Liver (tissue), 3 donors: ENCODE data around the gene TLE3.

ENCODE experiments used
- GABPA ChIP-seq, 2 donors: IDR thresholded peaks in 1 of 2; conservative IDR thresholded peaks in 1 of 2; 2 replicates each; pipeline ENCODE4 v1.6.1; 2016; ENCODE audit warnings: antibody characterized with exemption in 2 of 2, mild to moderate bottlenecking in 1 of 2, moderate library complexity in 1 of 2
- YY1 ChIP-seq: IDR thresholded peaks from 2 replicates; pipeline ENCODE4 v1.6.1; 2016; ENCODE audit warnings: antibody characterized with exemption, mild to moderate bottlenecking
- TF ChIP-seq, protein P1 (sequence below): fragments of 150-350 bp; IDR thresholded peaks from 2 replicates; pipeline ENCODE4 v1.5.1; 2017; ENCODE audit warnings: improper control_type of control experiment, low read depth, low read length; ENCODE audit not compliant: missing input control
- TF ChIP-seq, protein P2 (sequence below): IDR thresholded peaks from 2 replicates; pipeline ENCODE4 v1.6.1; 2016; ENCODE audit warnings: antibody characterized with exemption
- TF ChIP-seq, protein P3 (sequence below): IDR thresholded peaks from 2 replicates; pipeline ENCODE4 v1.6.1; 2016; ENCODE audit warnings: antibody characterized with exemption
- donor health status: healthy.
- donor health status: healthy.

DNA sequence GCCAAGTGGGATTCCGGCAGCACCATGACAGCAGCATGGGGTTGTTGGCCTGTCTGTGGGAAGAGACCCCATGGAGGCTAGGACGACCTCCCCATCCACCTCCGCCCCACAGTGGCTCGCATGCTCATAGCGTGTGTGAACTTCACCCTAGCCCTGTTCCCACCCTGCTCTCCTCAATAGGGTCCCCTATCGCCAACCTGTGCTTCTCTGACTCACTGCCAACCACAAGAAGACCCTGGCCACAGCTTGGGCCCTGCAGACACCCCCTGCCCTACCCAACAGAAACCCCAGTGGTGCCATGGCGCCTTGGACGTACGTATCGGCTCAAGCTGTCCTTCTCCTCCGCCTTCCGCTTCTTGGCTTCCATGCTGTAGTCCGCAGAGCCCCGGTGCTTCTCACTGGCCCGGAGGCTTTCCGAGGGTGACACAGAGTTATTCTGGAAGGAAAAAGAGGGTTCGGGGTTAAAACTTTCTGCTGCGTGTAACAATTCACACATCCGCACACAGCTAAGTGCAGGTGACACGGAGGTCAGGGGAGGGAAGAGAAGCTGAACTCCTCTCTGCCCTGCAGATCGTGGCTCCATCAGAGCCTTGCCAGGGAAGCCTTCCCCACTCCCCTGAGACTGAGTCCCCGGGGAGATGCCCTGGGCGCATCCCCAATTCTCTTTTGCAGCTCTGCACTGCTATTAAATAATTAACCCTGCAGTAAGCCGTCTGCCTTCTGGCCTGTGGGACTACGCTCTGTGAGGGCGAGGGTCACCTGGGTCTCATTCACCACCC lies 37.3 kb downstream of the TLE3 start:
- TF ChIP-seq, protein P1, sequence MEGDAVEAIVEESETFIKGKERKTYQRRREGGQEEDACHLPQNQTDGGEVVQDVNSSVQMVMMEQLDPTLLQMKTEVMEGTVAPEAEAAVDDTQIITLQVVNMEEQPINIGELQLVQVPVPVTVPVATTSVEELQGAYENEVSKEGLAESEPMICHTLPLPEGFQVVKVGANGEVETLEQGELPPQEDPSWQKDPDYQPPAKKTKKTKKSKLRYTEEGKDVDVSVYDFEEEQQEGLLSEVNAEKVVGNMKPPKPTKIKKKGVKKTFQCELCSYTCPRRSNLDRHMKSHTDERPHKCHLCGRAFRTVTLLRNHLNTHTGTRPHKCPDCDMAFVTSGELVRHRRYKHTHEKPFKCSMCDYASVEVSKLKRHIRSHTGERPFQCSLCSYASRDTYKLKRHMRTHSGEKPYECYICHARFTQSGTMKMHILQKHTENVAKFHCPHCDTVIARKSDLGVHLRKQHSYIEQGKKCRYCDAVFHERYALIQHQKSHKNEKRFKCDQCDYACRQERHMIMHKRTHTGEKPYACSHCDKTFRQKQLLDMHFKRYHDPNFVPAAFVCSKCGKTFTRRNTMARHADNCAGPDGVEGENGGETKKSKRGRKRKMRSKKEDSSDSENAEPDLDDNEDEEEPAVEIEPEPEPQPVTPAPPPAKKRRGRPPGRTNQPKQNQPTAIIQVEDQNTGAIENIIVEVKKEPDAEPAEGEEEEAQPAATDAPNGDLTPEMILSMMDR, result no peak
- TF ChIP-seq YY1 (no peak), GABPA (IDR thresholded peaks at IDR 0.05 in 1 of 2, conservative IDR thresholded peaks at IDR 0.05 in 1 of 2) (no peak)
- TF ChIP-seq, protein P2, sequence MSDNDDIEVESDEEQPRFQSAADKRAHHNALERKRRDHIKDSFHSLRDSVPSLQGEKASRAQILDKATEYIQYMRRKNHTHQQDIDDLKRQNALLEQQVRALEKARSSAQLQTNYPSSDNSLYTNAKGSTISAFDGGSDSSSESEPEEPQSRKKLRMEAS, result no peak
- TF ChIP-seq, protein P3, sequence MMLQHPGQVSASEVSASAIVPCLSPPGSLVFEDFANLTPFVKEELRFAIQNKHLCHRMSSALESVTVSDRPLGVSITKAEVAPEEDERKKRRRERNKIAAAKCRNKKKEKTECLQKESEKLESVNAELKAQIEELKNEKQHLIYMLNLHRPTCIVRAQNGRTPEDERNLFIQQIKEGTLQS, result no peak
